Stomach (tissue), 4 donors: Measurements from ENCODE around the gene FAM222A.

Experiments
- CTCF ChIP-seq, 7 experiments: fragments of 450-650 bp in 4 of 7; fragments of 200-600 bp in 3 of 7; sonication (generic) in 3 of 7; IDR thresholded peaks; one replicate each; pipeline ENCODE4 v1.5.1; 2016 to 2019; ENCODE audit warnings: antibody characterized with exemption in 7 of 7, control low read depth in 2 of 7, mild to moderate bottlenecking in 1 of 7
- POLR2A ChIP-seq, 4 donors: fragments of 450-650 bp; IDR thresholded peaks; one replicate each; pipeline ENCODE4 v1.6.1; 2016; ENCODE audit warnings: antibody characterized with exemption in 4 of 4, control low read depth in 2 of 4, mild to moderate bottlenecking in 1 of 4, moderate library complexity in 1 of 4

- TF ChIP-seq POLR2A (IDR thresholded peaks at IDR 0.05) (no peak), CTCF (IDR thresholded peaks at IDR 0.05) (no peak)
Observed at GRCh38 chr12:109744026-109744425, 30.4 kb downstream of the FAM222A start.
